Medulla oblongata (tissue), 1 donor: ENCODE measurements around the gene TBX22.
"Not testable (repeated sequence)": the region's sequence is repeated elsewhere in the genome, so short reads cannot be mapped to it uniquely, and the experiment has no call there.

Source experiments
- DNase-seq: peaks from one replicate; pipeline ENCODE4 v3.0.0-alpha.2; 2015; ENCODE audit errors: extremely low spot score

The TBX22 gene, protein sequence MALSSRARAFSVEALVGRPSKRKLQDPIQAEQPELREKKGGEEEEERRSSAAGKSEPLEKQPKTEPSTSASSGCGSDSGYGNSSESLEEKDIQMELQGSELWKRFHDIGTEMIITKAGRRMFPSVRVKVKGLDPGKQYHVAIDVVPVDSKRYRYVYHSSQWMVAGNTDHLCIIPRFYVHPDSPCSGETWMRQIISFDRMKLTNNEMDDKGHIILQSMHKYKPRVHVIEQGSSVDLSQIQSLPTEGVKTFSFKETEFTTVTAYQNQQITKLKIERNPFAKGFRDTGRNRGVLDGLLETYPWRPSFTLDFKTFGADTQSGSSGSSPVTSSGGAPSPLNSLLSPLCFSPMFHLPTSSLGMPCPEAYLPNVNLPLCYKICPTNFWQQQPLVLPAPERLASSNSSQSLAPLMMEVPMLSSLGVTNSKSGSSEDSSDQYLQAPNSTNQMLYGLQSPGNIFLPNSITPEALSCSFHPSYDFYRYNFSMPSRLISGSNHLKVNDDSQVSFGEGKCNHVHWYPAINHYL

GRCh38 chrX:80014141-80014940 lies at the start of gene TBX22:
Gene TBX22 (plus strand): TSS chrX:80014753. CDS start chrX:80022270, 7,517 bp downstream.
- no peak for DNase-seq

DNA sequence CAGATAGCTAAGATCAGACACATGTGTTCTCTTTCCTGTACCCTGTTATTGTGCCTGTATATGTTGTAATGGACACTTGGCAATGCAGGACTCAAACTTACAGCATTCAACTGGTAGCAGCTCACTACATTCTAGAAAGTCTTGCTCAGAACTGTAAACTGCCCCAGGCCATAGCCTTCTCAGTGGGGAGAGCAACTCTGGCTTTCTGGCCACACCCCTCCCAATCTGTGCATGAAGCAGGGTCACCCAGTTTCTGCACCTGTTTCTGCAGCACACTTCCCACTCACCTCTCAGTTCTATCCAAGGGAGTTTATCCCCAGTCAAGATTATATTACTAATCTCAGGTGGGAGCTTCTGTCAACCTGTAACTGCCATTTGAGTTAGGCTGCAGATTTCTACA lies 38.9 kb upstream of the TBX22 start:
- DNase-seq, result no peak

GRCh38 chrX:80004458-80004857 lies 10.1 kb upstream of the TBX22 start:
- no peak for DNase-seq

DNA sequence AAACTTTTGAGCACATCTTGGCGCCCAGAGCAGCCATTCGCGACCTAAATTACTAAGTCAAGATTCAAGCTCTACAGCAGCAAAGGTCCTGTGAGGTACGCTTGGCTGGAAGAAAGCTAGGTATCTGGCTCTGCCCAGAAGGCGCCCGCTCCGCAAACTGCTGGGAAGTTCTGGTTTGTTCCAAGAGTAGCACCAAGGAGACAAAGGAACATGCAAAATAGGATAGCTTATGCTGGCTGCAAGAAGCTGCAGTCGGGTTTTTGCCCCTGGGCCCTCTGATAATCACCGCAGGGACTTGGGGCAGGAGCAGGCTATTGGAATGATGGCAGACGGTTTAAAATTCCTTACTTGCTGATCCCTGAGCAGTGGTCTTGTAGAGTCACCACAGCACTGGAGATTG lies 3.0 kb upstream of the TBX22 start:
- no peak for DNase-seq

DNA sequence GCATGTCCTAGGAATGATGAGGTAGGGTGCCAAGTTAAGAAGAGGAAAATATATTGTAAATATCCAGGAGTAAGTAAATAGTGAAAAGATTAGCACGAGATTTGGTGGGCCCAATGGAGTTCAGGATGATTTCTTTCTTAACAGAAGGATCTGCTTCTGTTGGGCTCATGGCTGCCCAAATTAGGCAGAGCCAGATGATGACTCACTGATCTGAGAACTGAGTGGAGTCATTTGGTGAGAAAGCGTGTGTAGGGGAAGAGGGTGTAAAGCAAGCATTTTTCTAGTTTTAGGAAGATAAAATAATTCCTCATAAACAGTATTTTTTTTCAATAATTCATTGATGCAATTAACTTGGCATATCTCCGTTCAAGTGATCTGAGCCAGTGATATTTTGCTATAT lies 1.6 kb downstream of the TBX22 start:
- no peak for DNase-seq

- DNase-seq, result no peak
Measured at GRCh38 chrX:80021621-80022020, 7.1 kb downstream of the TBX22 start.

DNA sequence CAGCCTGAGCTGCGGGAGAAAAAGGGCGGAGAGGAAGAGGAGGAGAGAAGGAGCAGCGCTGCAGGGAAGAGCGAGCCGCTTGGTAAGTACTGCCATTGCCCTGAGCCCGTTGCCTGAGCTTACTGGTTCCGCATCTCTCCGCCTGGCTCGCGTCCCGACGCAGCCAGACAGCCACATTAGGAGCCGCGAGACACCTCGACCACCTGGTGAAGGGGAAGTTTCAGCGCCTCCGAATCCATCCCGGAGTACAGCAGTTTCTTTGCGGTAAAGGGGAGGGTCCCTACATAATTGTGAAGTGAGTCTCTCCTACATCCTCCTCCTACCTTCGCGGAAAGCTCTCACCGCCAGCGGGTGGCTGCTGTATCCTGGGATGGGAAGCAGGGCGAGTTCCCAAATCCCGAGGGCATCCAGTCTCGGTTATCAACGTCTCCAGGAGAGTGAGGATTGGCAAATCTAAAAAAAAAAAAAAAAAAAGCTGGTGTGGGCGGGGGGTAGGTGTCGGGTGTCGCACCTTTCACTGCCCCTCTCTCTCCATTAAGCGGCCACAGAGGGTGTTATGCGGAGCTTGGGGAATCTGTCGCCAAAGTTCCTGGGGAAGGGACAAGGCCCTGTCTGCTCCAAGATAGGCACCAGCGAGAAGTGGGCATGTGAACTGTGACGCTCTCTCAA lies 7.9 kb downstream of the TBX22 start:
- no peak for DNase-seq

DNA sequence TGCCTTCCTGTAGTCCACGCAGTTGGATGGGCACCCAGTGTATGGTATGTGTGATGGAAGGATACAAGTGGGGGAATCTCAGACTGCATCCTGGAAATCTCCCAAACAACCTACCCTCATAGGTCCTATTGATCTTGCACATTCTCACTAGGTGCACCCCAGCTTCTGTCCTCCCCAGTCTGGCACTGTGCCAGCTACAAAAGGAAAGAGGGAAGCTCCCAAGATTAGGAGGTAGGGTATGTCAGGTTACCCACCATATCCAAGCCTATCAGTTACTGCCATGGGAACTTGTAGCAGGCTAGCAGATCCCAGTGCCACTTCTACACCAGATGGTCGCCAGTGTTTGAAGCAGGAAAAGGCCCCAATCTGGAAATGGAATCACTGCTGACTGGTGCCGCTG lies 11.6 kb downstream of the TBX22 start:
- no peak for DNase-seq

- not testable (repeated sequence) for DNase-seq
Measured at GRCh38 chrX:80066156-80066555, 51.6 kb downstream of the TBX22 start.

DNA sequence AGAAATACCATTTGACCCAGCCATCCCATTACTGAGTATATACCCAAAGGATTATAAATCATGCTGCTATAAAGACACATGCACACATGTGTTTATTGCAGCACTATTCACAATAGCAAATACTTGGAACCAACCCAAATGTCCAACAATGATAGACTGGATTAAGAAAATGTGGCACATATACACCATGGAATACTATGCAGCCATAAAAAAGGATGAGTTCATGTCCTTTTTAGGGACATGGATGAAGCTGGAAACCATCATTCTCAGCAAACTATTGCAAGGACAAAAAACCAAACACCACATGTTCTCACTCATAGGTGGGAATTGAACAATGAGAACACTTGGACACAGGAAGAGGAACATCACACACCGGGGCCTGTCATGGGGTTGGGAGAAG lies 61.1 kb downstream of the TBX22 start:
- DNase-seq, result not testable (repeated sequence)
